Esophagus squamous epithelium (tissue), 5 donors: ENCODE data around the gene MINDY2. TPM values are rescaled to one million over a fixed set of nuclear protein-coding genes. Genes with fewer than 3 reads are reported as not detected.
"Not testable (repeated sequence)": the region's sequence is repeated elsewhere in the genome, so short reads cannot be mapped to it uniquely, and the experiment has no call there.

ENCODE experiments used
- DNase-seq: peaks from one replicate; lab custom pipeline; 2025; lab: John Stamatoyannopoulos, UW
- H3K27ac ChIP-seq, 4 donors: fragments of 200-600 bp; sonication (generic); one replicate each; pipeline ENCODE4 v1.5.1; 2016 to 2019; ENCODE audit warnings: mild to moderate bottlenecking in 1 of 4
- H3K27me3 ChIP-seq, 4 donors: fragments of 200-600 bp; sonication (generic); 1 replicate in 3 of 4; 2 replicates in 1 of 4; pipeline versions ENCODE4 v1.5.1 to v1.6.0; 2017 to 2021; ENCODE audit warnings: antibody characterized with exemption in 1 of 4
- H3K36me3 ChIP-seq, 3 donors: fragments of 200-600 bp; sonication (generic); one replicate each; pipeline ENCODE4 v1.5.1; 2016 to 2019
- H3K4me1 ChIP-seq, 3 donors: fragments of 200-600 bp; sonication (generic); one replicate each; pipeline ENCODE4 v1.5.1; 2017 to 2019
- H3K4me3 ChIP-seq, 4 donors: fragments of 200-600 bp; sonication (generic); 1 replicate in 3 of 4; 2 replicates in 1 of 4; pipeline ENCODE4 v1.5.1; 2016 to 2019; ENCODE audit warnings: mild to moderate bottlenecking in 2 of 4, moderate library complexity in 1 of 4
- H3K9me3 ChIP-seq, 3 donors: fragments of 200-600 bp; sonication (generic); one replicate each; pipeline ENCODE4 v1.5.1; 2016 to 2019
- POLR2A ChIP-seq, 4 donors: fragments of 450-650 bp; IDR thresholded peaks; one replicate each; pipeline ENCODE4 v1.6.1; 2017; ENCODE audit warnings: antibody characterized with exemption in 4 of 4, mild to moderate bottlenecking in 4 of 4, moderate library complexity in 3 of 4
- WGBS, 2 donors: methylation state at CpG; one replicate each; pipeline ENCODE4 v1.1.5; 2018; 5-methylcytosine and 5-hydroxymethylcytosine counted together
- intact Hi-C: fragments of 100-400 bp; cut with DNase I; formaldehyde crosslinking; loops from one replicate; pipeline ENCODE4 v1.15.0; 2022
- total RNA-seq, 4 donors: library from RNA; depleted of rRNA; stranded (reverse); fragments of >200 nt; gene quantifications; one replicate each; pipeline ENCODE4 v1.1.0, GENCODE V29; 2016
- TF ChIP-seq, protein P1 (sequence below), 6 experiments: fragments of 450-650 bp in 4 of 6; fragments of 200-600 bp in 2 of 6; sonication (generic) in 2 of 6; IDR thresholded peaks; one replicate each; pipeline ENCODE4 v1.5.1; 2016 to 2019; ENCODE audit warnings: antibody characterized with exemption in 6 of 6, mild to moderate bottlenecking in 4 of 6, moderate library complexity in 4 of 6
- donor health status: DM: yes; HTN: yes; CAD: no.

MINDY2 gene
- total RNA-seq, 4 donors from 2014 or later = 9.1 to 17.0 (median 13.9) TPM

DNA sequence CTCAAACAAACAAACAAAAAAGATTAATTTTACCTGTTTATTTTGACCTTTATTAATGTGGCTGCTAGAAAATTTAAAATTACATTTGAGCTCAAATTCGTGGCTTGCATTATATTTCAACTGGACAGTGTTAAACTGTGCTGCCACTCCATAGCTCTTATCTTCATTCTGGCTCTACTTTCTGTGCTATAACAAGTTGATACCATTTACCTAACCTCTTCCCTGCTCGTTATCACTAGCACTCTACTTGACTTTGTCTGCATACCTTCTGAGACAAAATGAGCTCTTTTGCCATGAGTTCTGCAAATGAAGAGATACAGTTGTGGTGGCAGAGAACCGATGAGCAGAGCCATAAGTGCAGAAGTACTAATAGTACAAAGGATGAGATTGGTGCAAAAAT, 26.4 kb downstream of the MINDY2 start:
- Histone ChIP-seq H3K36me3 (peaks cover 0 to 17% (median 0%) of the 10 kb centered on the region in 3 donors), H3K4me3 (no peak overlapping the region), H3K27me3 (no peaks in the 10 kb centered on the region), H3K4me1 (peaks cover 0 to 29% (median 5%) of the 10 kb centered on the region in 3 donors), H3K9me3 (no peaks in the 10 kb centered on the region), H3K27ac (no peak overlapping the region)
- WGBS, 2 donors = 66 to 95% methylated on average over 2 to 3 of the region's 3 CpGs
- TF ChIP-seq, protein P1, sequence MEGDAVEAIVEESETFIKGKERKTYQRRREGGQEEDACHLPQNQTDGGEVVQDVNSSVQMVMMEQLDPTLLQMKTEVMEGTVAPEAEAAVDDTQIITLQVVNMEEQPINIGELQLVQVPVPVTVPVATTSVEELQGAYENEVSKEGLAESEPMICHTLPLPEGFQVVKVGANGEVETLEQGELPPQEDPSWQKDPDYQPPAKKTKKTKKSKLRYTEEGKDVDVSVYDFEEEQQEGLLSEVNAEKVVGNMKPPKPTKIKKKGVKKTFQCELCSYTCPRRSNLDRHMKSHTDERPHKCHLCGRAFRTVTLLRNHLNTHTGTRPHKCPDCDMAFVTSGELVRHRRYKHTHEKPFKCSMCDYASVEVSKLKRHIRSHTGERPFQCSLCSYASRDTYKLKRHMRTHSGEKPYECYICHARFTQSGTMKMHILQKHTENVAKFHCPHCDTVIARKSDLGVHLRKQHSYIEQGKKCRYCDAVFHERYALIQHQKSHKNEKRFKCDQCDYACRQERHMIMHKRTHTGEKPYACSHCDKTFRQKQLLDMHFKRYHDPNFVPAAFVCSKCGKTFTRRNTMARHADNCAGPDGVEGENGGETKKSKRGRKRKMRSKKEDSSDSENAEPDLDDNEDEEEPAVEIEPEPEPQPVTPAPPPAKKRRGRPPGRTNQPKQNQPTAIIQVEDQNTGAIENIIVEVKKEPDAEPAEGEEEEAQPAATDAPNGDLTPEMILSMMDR (IDR thresholded peaks at IDR 0.05) = no peak
- TF ChIP-seq POLR2A (IDR thresholded peaks at IDR 0.05) = no peak
- intact Hi-C loops = no loop called here
- DNase-seq = no peak

DNA sequence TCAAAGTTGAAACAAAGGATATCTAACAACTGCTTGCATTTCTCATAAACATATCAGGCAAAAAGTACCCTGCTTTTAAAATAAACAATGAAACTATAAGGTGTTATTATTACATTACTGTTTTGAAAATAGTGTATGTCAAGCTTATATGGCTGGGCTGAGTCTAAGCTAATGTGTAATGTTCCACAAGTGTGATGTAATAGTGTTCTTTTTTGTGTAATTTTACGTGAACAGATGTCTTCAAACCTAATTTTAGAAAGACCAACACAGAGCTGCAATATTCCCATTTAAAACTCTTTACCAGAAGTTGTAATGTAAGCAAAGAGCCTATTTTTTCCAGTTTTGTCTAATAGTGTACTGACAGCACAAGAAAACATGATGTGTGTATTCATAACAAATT, 34.0 kb downstream of the MINDY2 start:
- 70 to 71% methylated on average over 1 of the region's 1 CpG for WGBS, 2 donors
- no peaks in the 10 kb centered on the region for H3K4me1 ChIP-seq
- intact Hi-C loops = no loop called here
- no peaks in the 10 kb centered on the region for H3K9me3 ChIP-seq
- no peak for DNase-seq
- H3K27me3 ChIP-seq = no peaks in the 10 kb centered on the region
- H3K27ac ChIP-seq = no peak overlapping the region
- no peak overlapping the region for H3K4me3 ChIP-seq
- TF ChIP-seq, protein P1 (IDR thresholded peaks at IDR 0.05) = no peak
- TF ChIP-seq POLR2A (IDR thresholded peaks at IDR 0.05) = no peak
- peaks cover 0 to 46% (median 5%) of the 10 kb centered on the region in 3 donors for H3K36me3 ChIP-seq

DNA sequence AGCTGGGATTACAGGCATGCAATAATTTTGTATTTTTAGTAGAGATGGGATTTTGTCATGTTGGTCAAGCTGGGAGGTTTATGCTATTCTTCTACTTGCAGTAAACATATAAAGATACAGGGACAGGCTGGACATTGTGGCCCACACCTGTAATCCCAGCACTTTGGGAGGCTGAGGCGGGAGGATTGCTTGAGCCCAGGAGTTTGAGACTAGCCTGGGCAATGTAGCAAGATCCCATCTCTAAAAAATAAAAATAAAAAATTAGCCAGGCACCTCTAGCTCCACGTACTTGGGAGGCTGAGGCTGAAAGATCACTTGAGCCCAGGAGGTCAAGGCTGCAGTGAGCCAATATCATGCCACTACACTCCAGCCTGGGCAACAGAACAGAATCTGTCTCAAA, 52.2 kb downstream of the MINDY2 start:
- H3K27me3 ChIP-seq, H3K27ac ChIP-seq, intact Hi-C loops, H3K9me3 ChIP-seq, H3K4me1 ChIP-seq, DNase-seq, H3K4me3 ChIP-seq: not testable (repeated sequence)
- 95 to 97% methylated on average over 2 of the region's 2 CpGs for WGBS, 2 donors
- peaks cover 4 to 89% (median 4%) of the 10 kb centered on the region in 3 donors for H3K36me3 ChIP-seq

DNA sequence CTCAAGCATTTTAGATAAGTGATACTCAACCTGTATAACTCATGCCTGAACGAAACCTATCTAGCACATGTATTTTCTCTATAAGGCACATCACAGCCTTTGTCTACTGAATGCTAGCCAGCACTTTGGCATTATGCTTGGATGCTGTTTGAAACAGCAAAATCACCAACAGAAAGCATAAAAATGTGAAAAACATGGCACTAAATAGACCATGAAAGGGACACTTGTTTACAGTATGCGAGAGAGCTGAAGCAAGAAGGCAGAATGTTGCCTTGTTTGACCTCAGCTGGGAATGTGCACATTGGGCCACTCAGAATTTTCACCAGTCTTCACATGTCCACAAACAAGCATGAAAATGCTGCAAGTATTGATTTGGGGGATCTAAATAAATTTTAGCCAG, 59.5 kb downstream of the MINDY2 start:
- no peak for TF ChIP-seq POLR2A (IDR thresholded peaks at IDR 0.05)
- TF ChIP-seq, protein P1 (IDR thresholded peaks at IDR 0.05) = no peak
- intact Hi-C loops = no loop called here
- H3K27ac ChIP-seq = no peak overlapping the region
- H3K27me3 ChIP-seq = no peaks in the 10 kb centered on the region
- H3K36me3 ChIP-seq = peaks cover 4 to 88% (median 4%) of the 10 kb centered on the region in 3 donors
- H3K9me3 ChIP-seq = no peaks in the 10 kb centered on the region
- H3K4me1 ChIP-seq = peaks cover 0 to 13% (median 0%) of the 10 kb centered on the region in 3 donors
- no peak overlapping the region for H3K4me3 ChIP-seq
- 96% methylated on average over 2 of the region's 2 CpGs for WGBS, 2 donors
- no peak for DNase-seq

DNA sequence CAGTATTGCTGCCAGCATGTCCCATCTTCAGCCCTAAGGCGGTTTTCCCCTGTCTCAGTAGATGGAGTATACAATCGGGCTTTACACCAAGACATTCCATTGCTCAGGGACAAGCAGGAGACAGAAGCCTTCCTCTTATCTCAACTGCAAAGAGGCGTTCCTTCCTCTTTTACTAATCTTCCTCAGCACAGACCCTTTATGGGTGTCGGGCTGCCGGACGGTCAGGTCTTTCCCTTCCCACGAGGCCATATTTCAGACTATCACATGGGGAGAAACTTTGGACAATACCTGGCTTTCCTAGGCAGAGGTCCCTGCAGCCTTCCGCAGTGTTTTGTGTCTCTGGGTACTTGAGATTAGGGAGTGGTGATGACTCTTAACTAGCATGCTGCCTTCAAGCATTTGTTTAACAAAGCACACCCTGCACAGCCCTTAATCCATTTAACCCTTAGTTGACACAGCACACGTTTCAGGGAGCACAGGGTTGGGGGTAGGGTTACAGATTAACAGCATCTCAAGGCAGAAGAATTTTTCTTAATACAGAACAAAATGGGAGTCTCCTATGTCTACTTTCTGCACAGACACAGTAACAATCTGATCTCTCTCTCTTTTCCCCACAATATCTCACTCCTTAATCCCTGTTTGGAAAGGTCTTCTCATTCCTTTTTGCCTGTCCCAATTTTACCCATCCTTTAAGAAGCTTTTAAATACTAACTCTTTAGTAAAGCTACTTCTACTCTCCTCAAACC, 62.8 kb downstream of the MINDY2 start:
- H3K9me3 ChIP-seq, DNase-seq, intact Hi-C loops, H3K27ac ChIP-seq, H3K27me3 ChIP-seq, H3K4me3 ChIP-seq: not testable (repeated sequence)
- 59 to 61% methylated on average over 9 of the region's 9 CpGs for WGBS, 2 donors
- peaks cover 0 to 13% (median 0%) of the 10 kb centered on the region in 3 donors for H3K4me1 ChIP-seq
- H3K36me3 ChIP-seq = peaks cover 0 to 70% (median 0%) of the 10 kb centered on the region in 3 donors

DNA sequence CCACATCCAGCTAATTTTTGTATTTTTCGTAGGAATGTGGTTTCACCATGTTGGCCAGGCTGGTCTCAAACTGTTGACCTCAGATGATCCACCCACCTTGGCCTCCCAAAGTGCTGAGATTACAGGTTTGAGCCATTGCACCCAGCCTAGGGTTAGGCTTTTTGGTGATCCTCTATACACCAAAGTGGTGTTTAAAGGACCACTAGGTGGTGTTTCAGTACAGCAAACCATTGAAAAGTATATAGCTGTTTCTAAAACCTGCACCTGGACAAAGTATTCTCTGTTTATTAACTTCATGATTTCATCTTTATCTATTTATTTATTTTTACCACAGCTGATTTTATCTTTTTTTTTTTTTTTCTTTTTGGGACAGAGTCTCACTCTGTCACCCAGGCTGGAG, 68.4 kb downstream of the MINDY2 start:
- DNase-seq = no peak
- Histone ChIP-seq H3K36me3 (peaks cover 0 to 39% (median 0%) of the 10 kb centered on the region in 3 donors), H3K9me3 (no peaks in the 10 kb centered on the region), H3K4me1 (no peaks in the 10 kb centered on the region), H3K27me3 (no peaks in the 10 kb centered on the region), H3K27ac (no peak overlapping the region), H3K4me3 (no peak overlapping the region)
- intact Hi-C loops = no loop called here
- 89 to 100% methylated on average over 1 of the region's 1 CpG for WGBS, 2 donors
- no peak for TF ChIP-seq POLR2A (IDR thresholded peaks at IDR 0.05)
- TF ChIP-seq, protein P1 (IDR thresholded peaks at IDR 0.05) = peak in 1 of 6 experiments; percentile 24
